Fibroblast of lung (primary cell): ENCODE data around the gene OTOS. TPM values are rescaled to one million over a fixed set of nuclear protein-coding genes. Genes with fewer than 3 reads are reported as not detected.

Experiments
- DNase-seq, 2 donors: peaks; one replicate each; pipeline versions ENCODE4 v3.0.0 to v3.0.0-alpha.2; 2010; ENCODE audit warnings: low read depth in 2 of 2
- H2AFZ ChIP-seq: 2 replicates; pipeline ENCODE4 v1.5.1; 2012; ENCODE audit warnings: low read length, control low read depth, inconsistent platforms
- H3K27ac ChIP-seq: 2 replicates; pipeline ENCODE4 v1.5.1; 2011; ENCODE audit warnings: low read length, control low read depth; ENCODE audit not compliant: insufficient read depth
- H3K27me3 ChIP-seq: 2 replicates; pipeline ENCODE4 v1.5.1; 2011; ENCODE audit warnings: mild to moderate bottlenecking, low read length; ENCODE audit not compliant: control insufficient read depth, insufficient read depth
- H3K36me3 ChIP-seq: 2 replicates; pipeline ENCODE4 v1.5.1; 2011; ENCODE audit warnings: low read length; ENCODE audit not compliant: control insufficient read depth, insufficient read depth
- H3K4me1 ChIP-seq: 2 replicates; pipeline ENCODE4 v1.5.1; 2011; ENCODE audit warnings: low read length; ENCODE audit not compliant: control insufficient read depth, insufficient read depth; ENCODE audit errors: extremely low read depth
- H3K4me2 ChIP-seq: 2 replicates; pipeline ENCODE4 v1.5.1; 2011; ENCODE audit warnings: low read length, control low read depth; ENCODE audit not compliant: insufficient read depth; ENCODE audit errors: extremely low read depth
- H3K4me3 ChIP-seq, 4 experiments: fragments of 200-600 bp in 1 of 4; sonication (generic) in 1 of 4; replicated peaks in 1 of 4; 2 replicates each; pipeline ENCODE4 v1.5.1; 2011 to 2016; ENCODE audit warnings: low read length in 4 of 4, low read depth in 3 of 4, mild to moderate bottlenecking in 3 of 4, control low read depth in 2 of 4, inconsistent platforms in 1 of 4, mixed read lengths in 1 of 4; ENCODE audit not compliant: insufficient read depth in 1 of 4; ENCODE audit errors: control extremely low read depth in 1 of 4
- H3K79me2 ChIP-seq: 2 replicates; pipeline ENCODE4 v1.5.1; 2012; ENCODE audit warnings: mild to moderate bottlenecking, low read length, inconsistent platforms; ENCODE audit not compliant: control insufficient read depth, insufficient read depth
- H3K9ac ChIP-seq: 2 replicates; pipeline ENCODE4 v1.5.1; 2011; ENCODE audit warnings: mild to moderate bottlenecking, low read length, control low read depth; ENCODE audit not compliant: insufficient read depth
- H3K9me3 ChIP-seq: 2 replicates; pipeline ENCODE4 v1.5.1; 2012; ENCODE audit warnings: low read depth, low read length; ENCODE audit not compliant: control insufficient read depth, insufficient read depth
- H4K20me1 ChIP-seq: 2 replicates; pipeline ENCODE4 v1.5.1; 2011; ENCODE audit warnings: low read length; ENCODE audit not compliant: control insufficient read depth, insufficient read depth; ENCODE audit errors: extremely low read depth
- CTCF ChIP-seq, 2 donors: IDR thresholded peaks in 1 of 2; conservative IDR thresholded peaks in 1 of 2; 1 replicate in 1 of 2; 2 replicates in 1 of 2; pipeline ENCODE4 v1.5.1; 2011 to 2012; ENCODE audit warnings: low read length in 2 of 2, control low read depth in 1 of 2, inconsistent platforms in 1 of 2, low read depth in 1 of 2, mild to moderate bottlenecking in 1 of 2
- EZH2 ChIP-seq: IDR thresholded peaks from 2 replicates; pipeline ENCODE4 v1.5.1; 2012; ENCODE audit warnings: low read length, control low read depth, mild to moderate bottlenecking; ENCODE audit errors: missing control alignments
- polyA plus RNA-seq, 2 donors: library from polyadenylated mRNA; depleted of rRNA in 1 of 2; stranded (reverse) in 1 of 2; unstranded in 1 of 2; fragments of >200 nt; gene quantifications; 2 replicates each; pipeline ENCODE4 v1.2.1, GENCODE V29; 2011 to 2012; ENCODE audit warnings: missing spikeins in 1 of 2
- total RNA-seq: library from RNA; depleted of rRNA; stranded (reverse); fragments of >200 nt; gene quantifications from 2 replicates; pipeline ENCODE4 v1.2.1, GENCODE V29; 2014

OTOS gene
- total and polyA plus RNA-seq, 2 donors (not counting 1 experiment from before 2014, with no cell fraction given) = not detected

GRCh38 chr2:240164586-240164985 is 24.1 kb upstream of the OTOS start:
- no peak overlapping the region for H3K4me2 ChIP-seq
- H3K36me3 ChIP-seq = no peaks in the 10 kb centered on the region
- H3K79me2 ChIP-seq = no peaks in the 10 kb centered on the region
- no peaks in the 10 kb centered on the region for H3K4me1 ChIP-seq
- H3K27ac ChIP-seq = no peak overlapping the region
- H3K27me3 ChIP-seq = no peaks in the 10 kb centered on the region
- no peak overlapping the region for H3K9ac ChIP-seq
- no peak overlapping the region for H3K4me3 ChIP-seq
- no peak for TF ChIP-seq CTCF (conservative IDR thresholded peaks at IDR 0.05 in 1 of 2, IDR thresholded peaks at IDR 0.05 in 1 of 2; ENCODE audit: low read depth in 1 of 2, low read length in 2 of 2)
- TF ChIP-seq EZH2 = no peak
- H2AFZ ChIP-seq = no peak overlapping the region
- H3K9me3 ChIP-seq = no peaks in the 10 kb centered on the region
- no peaks in the 10 kb centered on the region for H4K20me1 ChIP-seq
- DNase-seq = no peak

DNA sequence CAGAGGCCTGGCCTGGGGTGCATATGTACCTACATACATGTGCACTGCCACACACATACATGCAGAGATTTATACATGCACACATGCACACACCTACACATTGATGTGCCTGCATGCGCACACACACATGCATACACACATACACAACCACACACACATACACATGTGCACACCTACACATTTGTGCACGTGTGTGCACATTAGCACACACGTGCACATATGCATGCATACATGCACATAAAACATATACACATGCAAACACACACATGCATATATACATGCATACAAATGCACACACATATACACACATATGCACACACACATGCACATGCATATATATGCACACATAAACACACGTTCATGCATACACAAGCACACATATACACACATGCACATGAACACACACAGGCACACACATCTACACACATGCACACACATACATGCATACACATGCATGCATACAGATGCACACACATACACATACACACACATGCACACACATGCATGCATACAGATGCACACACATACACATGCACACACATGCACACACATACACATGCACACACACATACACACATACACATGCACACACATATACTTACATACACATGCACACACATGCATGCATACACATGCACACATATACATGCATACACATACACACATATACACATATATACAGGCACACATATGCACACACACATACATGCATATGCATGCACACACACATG is 23.6 kb upstream of the OTOS start:
- H3K36me3 ChIP-seq = no peaks in the 10 kb centered on the region
- no peak for DNase-seq
- no peaks in the 10 kb centered on the region for H4K20me1 ChIP-seq
- no peaks in the 10 kb centered on the region for H3K4me1 ChIP-seq
- H3K27me3 ChIP-seq = no peaks in the 10 kb centered on the region
- H3K9ac ChIP-seq = no peak overlapping the region
- H3K27ac ChIP-seq = no peak overlapping the region
- no peaks in the 10 kb centered on the region for H3K79me2 ChIP-seq
- no peak overlapping the region for H2AFZ ChIP-seq
- H3K4me3 ChIP-seq = no peak overlapping the region
- TF ChIP-seq EZH2 (no peak), CTCF (conservative IDR thresholded peaks at IDR 0.05 in 1 of 2, IDR thresholded peaks at IDR 0.05 in 1 of 2; ENCODE audit: low read depth in 1 of 2, low read length in 2 of 2) (no peak)
- H3K4me2 ChIP-seq = no peak overlapping the region
- H3K9me3 ChIP-seq = no peaks in the 10 kb centered on the region

DNA sequence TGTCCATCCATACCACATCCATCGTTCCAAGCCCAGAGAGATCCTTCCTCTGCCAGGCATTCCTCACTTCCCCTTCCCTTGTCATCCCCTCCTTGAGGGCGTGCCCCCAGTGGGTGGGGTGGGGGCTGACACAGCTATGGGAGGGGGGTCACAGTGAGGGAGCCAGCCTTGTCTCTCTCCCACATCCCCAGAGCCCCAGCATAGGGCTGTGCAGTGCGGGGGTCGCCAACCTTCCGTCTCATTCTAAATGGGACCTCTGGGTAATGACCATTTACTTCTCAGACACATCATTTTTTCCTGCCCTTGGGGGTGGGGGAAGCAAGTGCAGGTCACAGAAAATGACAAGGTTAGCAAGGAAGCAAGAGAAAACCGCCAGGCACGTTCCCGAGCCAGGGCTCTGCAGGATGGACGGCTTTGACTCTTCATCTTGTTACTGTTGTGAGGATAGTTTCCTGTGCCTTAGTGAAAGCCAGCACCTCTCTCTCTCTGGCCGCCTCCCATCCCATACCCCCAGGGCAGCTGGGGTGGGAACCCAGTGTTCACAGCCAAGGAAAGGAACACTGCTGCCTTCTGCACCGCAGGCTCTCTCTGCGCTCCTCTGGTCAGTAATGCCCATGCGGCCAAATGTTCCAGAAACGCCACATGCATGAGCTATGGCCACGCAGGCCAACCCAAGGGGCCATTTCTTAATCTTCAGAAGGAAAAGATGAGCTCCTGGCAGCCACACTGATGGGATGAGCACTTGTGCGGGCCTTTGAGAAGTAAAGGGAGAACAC is 22.7 kb upstream of the OTOS start:
- Histone ChIP-seq H4K20me1 (no peaks in the 10 kb centered on the region), H3K9me3 (no peaks in the 10 kb centered on the region), H3K4me3 (no peak overlapping the region), H3K27me3 (no peaks in the 10 kb centered on the region), H3K4me2 (no peak overlapping the region), H3K9ac (no peak overlapping the region), H2AFZ (no peak overlapping the region), H3K36me3 (no peaks in the 10 kb centered on the region), H3K79me2 (no peaks in the 10 kb centered on the region), H3K27ac (no peak overlapping the region), H3K4me1 (no peaks in the 10 kb centered on the region)
- TF ChIP-seq CTCF (conservative IDR thresholded peaks at IDR 0.05 in 1 of 2, IDR thresholded peaks at IDR 0.05 in 1 of 2; ENCODE audit: low read depth in 1 of 2, low read length in 2 of 2) (no peak), EZH2 (no peak)
- DNase-seq = no peak
